H4 (cell line): ENCODE results near the gene TVP23B. TPM values are rescaled to one million over a fixed set of nuclear protein-coding genes. Genes with fewer than 3 reads are reported as not detected.
A peak's percentile ranks its signal among the peaks of the same experiment; 100 is the strongest.
"Not testable (repeated sequence)": the region's sequence is repeated elsewhere in the genome, so short reads cannot be mapped to it uniquely, and the experiment has no call there.

Experiments
- DNase-seq: peaks from one replicate; pipeline ENCODE4 v3.0.0-alpha.2; 2015; ENCODE audit warnings: low spot score
- total RNA-seq: library from RNA; depleted of rRNA; stranded (reverse); fragments of >200 nt; shearing (Covaris generic); gene quantifications from 2 replicates; pipeline ENCODE4 v1.2.3, GENCODE V29; 2014; rRNA removed

The TVP23B gene
- total RNA-seq: 67.6 and 69.2 TPM in 2 replicates

DNA sequence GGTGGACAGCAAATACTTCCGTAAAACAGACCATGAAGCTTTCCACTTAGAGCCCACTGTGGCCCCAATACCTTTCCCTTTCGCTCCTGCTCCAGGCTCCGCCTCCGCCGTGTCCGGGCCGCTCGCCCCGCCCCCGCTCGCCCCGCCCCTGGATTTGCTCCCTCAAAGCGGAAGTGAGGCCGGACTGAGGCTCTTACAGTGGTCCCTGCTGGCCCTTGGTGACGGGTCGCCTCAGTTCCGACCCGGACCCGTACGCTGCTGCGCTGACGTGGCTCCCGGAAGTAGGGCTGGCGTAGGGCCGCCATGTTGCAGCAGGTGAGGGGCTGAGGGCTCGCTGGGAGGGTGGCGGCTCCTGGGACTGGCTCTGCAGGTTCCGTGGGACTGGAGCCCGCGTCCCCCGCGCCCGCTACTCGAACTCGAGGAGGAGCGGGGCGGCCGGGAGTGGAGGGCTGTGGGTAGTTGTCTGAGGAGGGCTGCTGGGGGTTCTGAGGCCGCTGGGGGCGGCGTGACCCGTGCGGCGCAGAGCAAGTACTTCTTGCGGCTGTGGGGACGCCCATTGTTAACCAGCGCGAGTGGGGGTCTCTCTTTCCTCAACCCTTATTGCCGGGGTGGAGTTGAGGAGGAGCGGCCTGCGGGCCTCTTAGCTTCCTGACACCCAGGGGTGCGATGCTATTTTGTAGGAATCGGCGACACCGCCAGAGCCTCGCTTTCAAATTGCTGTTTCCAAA, at the start of gene TVP23B:
TVP23B (plus strand) TSS at position 193 of the 728 bp plus-strand sequence; CDS start at position 304, 111 bp downstream.
- DNase-seq: peak; percentile 96

DNA sequence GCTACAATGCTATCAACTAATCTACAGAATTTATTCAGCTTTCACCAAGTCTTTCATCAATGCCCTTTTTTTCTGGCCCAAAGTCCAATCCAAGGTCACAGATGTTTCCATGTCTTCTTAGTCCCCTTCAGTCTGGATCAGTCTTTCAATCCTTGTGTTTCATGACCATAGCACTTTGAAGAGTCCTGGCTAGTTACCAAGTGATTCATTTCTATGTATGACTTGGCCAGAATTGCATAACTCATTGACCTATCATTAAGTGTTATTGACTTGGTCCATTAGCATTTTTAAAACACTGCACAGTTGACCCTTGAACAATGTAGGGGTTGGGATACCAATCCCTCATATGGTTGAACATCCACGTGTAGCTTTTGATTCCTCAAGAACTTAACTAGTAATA, 48.5 kb upstream of the TVP23B start:
- not testable (repeated sequence) for DNase-seq

DNA sequence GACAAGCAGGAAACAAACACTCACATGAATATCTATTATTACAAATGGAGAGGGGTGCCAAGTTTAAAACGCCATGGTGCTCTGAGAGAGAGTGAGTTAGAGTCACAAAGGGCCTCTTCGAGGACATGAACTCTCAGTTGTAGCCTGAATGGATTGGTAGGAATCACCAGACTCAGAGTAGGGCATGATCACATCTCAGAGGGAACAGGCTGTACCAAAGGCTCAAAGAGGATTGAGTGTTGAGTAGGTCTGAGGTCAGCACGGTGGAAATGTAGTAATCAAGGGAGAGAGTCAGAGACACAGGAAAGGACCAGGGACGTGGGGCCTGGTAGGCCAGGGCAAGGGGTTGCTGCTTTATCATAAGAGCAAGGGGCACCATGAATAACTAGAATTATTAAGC, 47.6 kb upstream of the TVP23B start:
- not testable (repeated sequence) for DNase-seq

DNA sequence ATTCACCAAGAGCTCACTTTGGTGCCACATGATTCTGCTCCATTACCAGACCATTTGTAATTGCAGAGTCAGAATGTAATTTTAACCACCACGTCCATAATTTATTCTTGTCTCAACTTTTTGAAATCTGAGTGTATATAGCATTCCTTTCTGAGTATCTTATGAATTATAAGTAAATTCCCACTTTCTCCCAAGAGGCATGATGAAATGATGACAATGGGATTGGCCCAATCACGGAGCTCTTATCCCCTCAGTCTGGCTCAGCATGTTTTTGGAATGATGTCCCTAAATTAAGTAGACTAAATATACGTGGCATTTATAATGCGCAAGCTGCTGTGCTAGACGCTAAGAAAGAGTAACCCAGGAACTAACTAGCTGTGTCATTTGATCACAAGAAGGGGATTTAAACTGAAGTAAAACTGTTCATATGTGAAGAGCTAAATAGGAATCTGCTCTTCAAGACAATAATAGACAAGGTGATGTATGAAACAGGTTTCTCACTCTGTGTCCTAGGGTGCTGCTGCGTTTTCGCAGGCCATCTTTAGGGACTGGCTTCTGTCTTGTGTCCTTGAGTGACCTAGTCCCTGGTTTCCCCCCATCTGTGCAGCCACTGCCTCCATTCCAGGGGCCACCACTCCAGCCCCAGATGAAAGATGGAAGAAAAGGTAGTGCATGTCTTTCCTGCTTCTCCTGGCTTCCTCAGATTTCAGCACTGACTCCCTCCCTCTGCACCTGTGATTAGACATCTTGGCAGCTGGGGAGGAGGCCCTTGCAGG, 41.2 kb upstream of the TVP23B start:
- not testable (repeated sequence) for DNase-seq

DNA sequence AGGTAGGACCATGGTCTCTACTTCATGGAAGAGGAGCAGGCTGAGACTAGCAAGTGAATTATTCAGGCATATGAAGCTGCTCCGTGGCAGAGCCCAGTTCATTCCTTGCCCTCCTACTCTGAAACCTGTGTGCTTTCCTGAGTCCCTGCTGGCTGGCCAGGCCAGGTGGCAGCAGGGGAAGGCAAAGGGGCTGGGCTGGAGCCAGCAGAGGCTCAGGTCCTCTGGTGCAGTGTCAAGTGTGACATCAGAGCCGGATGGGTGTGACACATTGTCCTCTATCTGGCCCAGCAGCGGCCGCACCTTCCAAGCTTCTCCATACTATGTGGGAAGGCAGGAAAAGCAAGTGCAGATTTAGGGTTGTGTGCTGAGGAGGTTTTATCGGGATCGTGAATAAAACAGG, 39.8 kb upstream of the TVP23B start:
- DNase-seq: not testable (repeated sequence)

- not testable (repeated sequence) for DNase-seq
Measured at GRCh38 chr17:18743699-18744421, 37.1 kb upstream of the TVP23B start, which contains the start of gene FBXW10. FBXW10 (plus strand) TSS chr17:18744054; CDS start chr17:18744245, 191 bp downstream.

DNA sequence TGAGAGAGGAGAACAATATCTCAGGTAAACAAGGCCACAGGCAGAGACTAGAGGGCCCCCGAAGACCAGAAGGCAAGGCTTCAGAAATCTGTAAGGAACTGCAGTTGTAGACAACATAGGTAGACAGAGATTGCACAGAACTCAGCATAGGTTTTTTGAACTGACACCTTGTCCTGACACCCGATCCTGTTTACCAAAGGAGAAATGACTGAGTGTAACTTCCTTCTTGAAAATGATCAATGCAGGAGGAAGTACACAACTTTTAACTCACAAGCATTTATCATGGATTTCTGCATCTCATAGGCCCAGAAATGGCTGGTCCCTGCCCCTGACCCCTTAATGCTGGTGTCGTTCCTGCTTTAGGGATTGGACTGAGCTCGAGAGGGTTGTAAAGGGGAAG, 36.3 kb upstream of the TVP23B start:
- not testable (repeated sequence) for DNase-seq

DNA sequence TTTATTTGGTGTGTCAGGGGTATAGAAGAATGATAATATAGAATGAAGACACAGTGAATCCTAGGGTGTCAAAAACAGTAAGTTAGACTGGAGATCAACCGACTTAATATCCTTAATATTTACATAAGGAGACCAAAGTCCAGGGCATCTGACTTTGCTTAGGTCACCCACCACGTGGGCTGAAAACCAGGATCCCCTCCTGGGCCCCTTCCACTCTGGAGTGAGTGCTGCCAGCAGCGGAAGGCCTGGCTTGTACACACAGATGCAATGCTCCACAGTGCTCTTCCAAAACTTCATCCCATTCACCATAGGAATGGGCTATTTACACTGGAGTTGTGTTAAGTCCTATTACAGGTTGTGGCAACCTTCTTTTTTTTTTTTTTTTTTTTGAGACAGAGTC, 34.4 kb upstream of the TVP23B start:
- not testable (repeated sequence) for DNase-seq

GRCh38 chr17:18747501-18747900, 33.5 kb upstream of the TVP23B start:
- not testable (repeated sequence) for DNase-seq

DNA sequence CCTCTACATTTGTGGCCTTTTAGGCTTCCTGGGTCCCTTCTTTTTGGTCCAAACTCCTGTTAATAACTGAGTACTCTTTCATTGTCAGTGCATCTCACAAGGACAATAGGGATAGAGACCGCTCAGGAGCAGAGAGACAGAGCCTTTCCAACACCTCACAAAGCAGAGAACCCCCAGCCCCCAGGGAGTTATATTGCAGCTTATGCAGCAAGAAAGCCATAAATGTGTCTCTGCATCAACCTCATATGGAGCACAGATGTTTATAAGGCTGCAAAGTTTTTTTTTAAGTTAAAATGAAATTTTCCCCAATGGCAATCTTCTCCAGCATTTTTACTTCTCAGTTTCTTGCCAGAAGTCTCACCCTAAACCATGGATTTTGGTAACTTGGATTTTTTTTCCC, 30.7 kb upstream of the TVP23B start:
- DNase-seq: not testable (repeated sequence)

- not testable (repeated sequence) for DNase-seq
Measured at GRCh38 chr17:18753829-18754409, 27.1 kb upstream of the TVP23B start.

GRCh38 chr17:18755969-18756368, 25.0 kb upstream of the TVP23B start:
- not testable (repeated sequence) for DNase-seq

DNA sequence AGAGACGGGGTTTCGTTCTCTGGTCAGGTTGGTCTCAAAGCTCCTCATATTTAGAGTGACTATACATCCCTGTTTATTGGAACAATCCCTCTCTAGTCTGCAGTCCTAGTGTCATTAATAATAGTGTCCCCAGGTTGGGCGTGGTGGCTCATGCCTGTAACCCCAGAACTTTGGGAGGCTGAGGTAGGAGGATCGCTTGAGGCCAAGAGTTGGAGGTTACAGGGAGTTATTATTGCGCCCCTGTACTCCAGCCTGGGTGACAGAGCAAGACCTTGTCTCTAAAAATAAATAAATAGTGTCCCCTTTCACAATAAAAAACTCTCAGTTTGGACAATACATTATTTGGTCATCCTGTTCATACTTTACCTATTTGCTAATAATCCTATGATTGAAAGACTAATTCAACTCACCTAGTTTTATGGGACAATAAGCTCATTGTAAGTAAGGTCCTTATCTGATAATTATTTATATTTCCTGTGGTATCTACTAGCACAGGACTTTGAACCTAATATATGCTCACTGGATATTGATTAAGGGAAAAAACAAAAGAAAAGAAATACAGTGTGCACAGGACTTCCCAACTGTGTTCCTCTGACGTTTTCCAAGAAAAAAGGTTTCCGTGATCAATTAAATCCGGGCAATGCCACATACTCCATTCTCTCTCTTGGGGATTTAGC, 23.5 kb upstream of the TVP23B start:
- DNase-seq: not testable (repeated sequence)

GRCh38 chr17:18758344-18758743, 22.6 kb upstream of the TVP23B start:
- DNase-seq: not testable (repeated sequence)

- not testable (repeated sequence) for DNase-seq
Measured at GRCh38 chr17:18760221-18760620, 20.8 kb upstream of the TVP23B start.

GRCh38 chr17:18770572-18770971, 10.4 kb upstream of the TVP23B start:
- not testable (repeated sequence) for DNase-seq

- not testable (repeated sequence) for DNase-seq
Measured at GRCh38 chr17:18771066-18771465, 9.9 kb upstream of the TVP23B start.

GRCh38 chr17:18772471-18772870, 8.5 kb upstream of the TVP23B start:
- no peak for DNase-seq

DNA sequence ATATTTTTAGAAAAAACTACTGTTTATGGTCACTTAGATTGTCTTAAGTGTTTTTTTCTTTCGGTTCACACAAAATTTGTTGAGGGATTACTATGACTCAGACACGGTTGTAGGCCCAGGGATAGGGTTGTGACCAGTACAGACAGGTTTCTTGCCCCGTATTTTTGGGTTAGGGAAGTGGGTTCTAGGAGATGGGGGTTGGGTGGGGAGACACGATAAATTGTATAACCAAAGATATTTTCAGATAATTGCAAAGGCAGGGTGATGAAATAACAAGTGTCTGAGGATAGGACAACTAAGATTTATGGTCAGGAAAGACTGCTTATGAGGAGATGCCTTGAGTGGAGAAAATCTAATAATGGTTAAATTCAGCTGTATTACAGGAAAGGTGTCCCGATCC, 822 bp downstream of the TVP23B start:
- DNase-seq: not testable (repeated sequence)

- DNase-seq: not testable (repeated sequence)
Measured at GRCh38 chr17:18785933-18786332, 5.0 kb downstream of the TVP23B start.

GRCh38 chr17:18786890-18787289, 5.9 kb downstream of the TVP23B start:
- not testable (repeated sequence) for DNase-seq
